Colonic mucosa (tissue), 4 donors: ENCODE data around the gene PSMB2. TPM values are rescaled to one million over a fixed set of nuclear protein-coding genes. Genes with fewer than 3 reads are reported as not detected.
A peak's percentile ranks its signal among the peaks of the same experiment; 100 is the strongest.

Experiments used
- DNase-seq: peaks from one replicate; pipeline ENCODE4 v3.0.0-alpha.2; 2020
- H3K27ac ChIP-seq: fragments of 200-600 bp; one replicate; pipeline ENCODE4 v1.8.0; 2021
- H3K27me3 ChIP-seq: fragments of 200-600 bp; one replicate; pipeline ENCODE4 v1.8.0; 2021
- H3K36me3 ChIP-seq: fragments of 200-600 bp; one replicate; pipeline ENCODE4 v1.8.0; 2021
- H3K4me1 ChIP-seq: fragments of 200-600 bp; one replicate; pipeline ENCODE4 v1.8.0; 2021; ENCODE audit warnings: mild to moderate bottlenecking
- H3K4me3 ChIP-seq: fragments of 200-600 bp; one replicate; pipeline ENCODE4 v1.8.0; 2021
- H3K9ac ChIP-seq, 2 donors: one replicate each; pipeline ENCODE4 v1.7.0; 2013; ENCODE audit warnings: control low read depth in 2 of 2, low read depth in 2 of 2, low read length in 2 of 2
- H3K9me3 ChIP-seq: fragments of 200-600 bp; one replicate; pipeline ENCODE4 v1.8.0; 2021
- intact Hi-C: fragments of 100-400 bp; cut with DNase I; formaldehyde crosslinking; loops from one replicate; pipeline ENCODE4 v1.14.1; 2022
- total RNA-seq, 2 donors: library from RNA; stranded (reverse); fragmentation: NEBNext Ultra II Directional in 1 of 2; extraction: Animal tissue kit (Norgen Biotek cat#: 25700) in 1 of 2; gene quantifications; one replicate each; pipeline ENCODE4 v1.2.1, GENCODE V29; 2021
- TF ChIP-seq, protein P1 (sequence below): fragments of 200-600 bp; IDR thresholded peaks from one replicate; pipeline ENCODE4 v1.8.0; 2022; ENCODE audit warnings: antibody characterized with exemption, mild to moderate bottlenecking
- donor health status: healthy.
- donor health status: DM: no; HTN: no; CAD: no.
- donor health status: DM: no; HTN: no; CAD: no.

The PSMB2 gene
- total RNA-seq, 2 donors from 2014 or later, result 48.4 to 73.9 TPM

- Histone ChIP-seq H3K4me1 (no peaks in the 10 kb centered on the region), H3K27me3 (no peaks in the 10 kb centered on the region), H3K27ac (no peak overlapping the region), H3K9ac (no peak overlapping the region), H3K9me3 (no peaks in the 10 kb centered on the region), H3K36me3 (no peaks in the 10 kb centered on the region), H3K4me3 (no peak overlapping the region)
- DNase-seq, result no peak
- intact Hi-C loops, result loop anchor here (1.0 to 5.0 kb wide), 2 partner anchors 113 to 207 kb away; no protein-coding TSS in a partner anchor
- TF ChIP-seq, protein P1, sequence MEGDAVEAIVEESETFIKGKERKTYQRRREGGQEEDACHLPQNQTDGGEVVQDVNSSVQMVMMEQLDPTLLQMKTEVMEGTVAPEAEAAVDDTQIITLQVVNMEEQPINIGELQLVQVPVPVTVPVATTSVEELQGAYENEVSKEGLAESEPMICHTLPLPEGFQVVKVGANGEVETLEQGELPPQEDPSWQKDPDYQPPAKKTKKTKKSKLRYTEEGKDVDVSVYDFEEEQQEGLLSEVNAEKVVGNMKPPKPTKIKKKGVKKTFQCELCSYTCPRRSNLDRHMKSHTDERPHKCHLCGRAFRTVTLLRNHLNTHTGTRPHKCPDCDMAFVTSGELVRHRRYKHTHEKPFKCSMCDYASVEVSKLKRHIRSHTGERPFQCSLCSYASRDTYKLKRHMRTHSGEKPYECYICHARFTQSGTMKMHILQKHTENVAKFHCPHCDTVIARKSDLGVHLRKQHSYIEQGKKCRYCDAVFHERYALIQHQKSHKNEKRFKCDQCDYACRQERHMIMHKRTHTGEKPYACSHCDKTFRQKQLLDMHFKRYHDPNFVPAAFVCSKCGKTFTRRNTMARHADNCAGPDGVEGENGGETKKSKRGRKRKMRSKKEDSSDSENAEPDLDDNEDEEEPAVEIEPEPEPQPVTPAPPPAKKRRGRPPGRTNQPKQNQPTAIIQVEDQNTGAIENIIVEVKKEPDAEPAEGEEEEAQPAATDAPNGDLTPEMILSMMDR, result no peak
Observed at GRCh38 chr1:35564884-35565741, 76.2 kb downstream of the PSMB2 start.

- H3K27ac ChIP-seq, result no peak overlapping the region
- no peaks in the 10 kb centered on the region for H3K4me1 ChIP-seq
- TF ChIP-seq, protein P1, result peak; percentile 79
- intact Hi-C loops, result loop anchor here (1.0 kb wide), 1 partner anchor 112 kb away; no protein-coding TSS in a partner anchor
- no peaks in the 10 kb centered on the region for H3K36me3 ChIP-seq
- H3K9me3 ChIP-seq, result no peaks in the 10 kb centered on the region
- no peak overlapping the region for H3K9ac ChIP-seq
- peak; percentile 88 for DNase-seq
- H3K27me3 ChIP-seq, result no peaks in the 10 kb centered on the region
- no peak overlapping the region for H3K4me3 ChIP-seq
Observed at GRCh38 chr1:35564037-35564883, 77.1 kb downstream of the PSMB2 start.

GRCh38 chr1:35563166-35563565 lies 78.2 kb downstream of the PSMB2 start:
- Histone ChIP-seq H3K9ac (no peak overlapping the region), H3K36me3 (no peaks in the 10 kb centered on the region), H3K4me3 (no peak overlapping the region), H3K9me3 (no peaks in the 10 kb centered on the region), H3K27me3 (no peaks in the 10 kb centered on the region), H3K4me1 (no peaks in the 10 kb centered on the region), H3K27ac (no peak overlapping the region)
- no peak for DNase-seq
- intact Hi-C loops, result no loop called here
- TF ChIP-seq, protein P1, result no peak

DNA sequence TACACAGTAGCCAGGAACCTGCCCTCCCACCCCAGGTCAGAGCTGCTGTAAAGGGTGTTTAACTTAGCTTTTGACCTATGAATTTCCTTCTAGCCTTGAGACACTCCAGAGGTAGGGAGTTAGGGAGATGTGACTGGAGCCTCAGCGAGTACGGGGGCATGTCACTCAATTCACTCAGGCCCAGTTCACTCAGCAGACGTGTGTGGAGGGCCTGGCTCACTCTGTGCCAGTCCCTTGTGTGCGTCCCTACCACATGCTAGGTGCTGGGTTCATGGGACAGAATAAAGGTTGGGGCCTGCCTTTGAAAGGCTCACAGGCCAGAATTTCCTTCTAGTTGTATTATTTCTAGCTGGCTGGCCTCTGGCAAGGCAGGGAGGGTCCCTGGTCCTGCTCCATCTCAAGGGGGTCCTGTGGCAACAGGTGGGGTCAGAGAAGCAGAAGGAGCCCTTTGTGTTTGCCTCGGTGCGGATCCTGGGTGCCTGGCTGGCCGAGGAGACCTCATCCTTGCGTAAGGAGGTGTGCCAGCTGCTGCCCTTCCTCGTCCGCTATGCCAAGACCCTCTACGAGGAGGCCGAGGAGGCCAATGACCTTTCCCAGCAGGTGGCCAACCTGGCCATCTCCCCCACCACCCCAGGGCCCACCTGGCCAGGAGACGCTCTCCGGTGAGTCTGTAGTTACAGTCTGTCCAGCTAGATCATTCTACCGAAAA lies 79.2 kb downstream of the PSMB2 start:
- no peak overlapping the region for H3K9ac ChIP-seq
- no peak overlapping the region for H3K4me3 ChIP-seq
- H3K4me1 ChIP-seq, result no peaks in the 10 kb centered on the region
- H3K36me3 ChIP-seq, result no peaks in the 10 kb centered on the region
- TF ChIP-seq, protein P1, result no peak
- no peaks in the 10 kb centered on the region for H3K9me3 ChIP-seq
- H3K27me3 ChIP-seq, result no peaks in the 10 kb centered on the region
- DNase-seq, result no peak
- no peak overlapping the region for H3K27ac ChIP-seq
- intact Hi-C loops, result no loop called here
